Measurements from ENCODE around the gene SNAI3. TPM values are rescaled to one million over a fixed set of nuclear protein-coding genes. Genes with fewer than 3 reads are reported as not detected.

Gene SNAI3
- total RNA-seq, 1 experiment from 2014 or later, result 2.2 TPM

DNA sequence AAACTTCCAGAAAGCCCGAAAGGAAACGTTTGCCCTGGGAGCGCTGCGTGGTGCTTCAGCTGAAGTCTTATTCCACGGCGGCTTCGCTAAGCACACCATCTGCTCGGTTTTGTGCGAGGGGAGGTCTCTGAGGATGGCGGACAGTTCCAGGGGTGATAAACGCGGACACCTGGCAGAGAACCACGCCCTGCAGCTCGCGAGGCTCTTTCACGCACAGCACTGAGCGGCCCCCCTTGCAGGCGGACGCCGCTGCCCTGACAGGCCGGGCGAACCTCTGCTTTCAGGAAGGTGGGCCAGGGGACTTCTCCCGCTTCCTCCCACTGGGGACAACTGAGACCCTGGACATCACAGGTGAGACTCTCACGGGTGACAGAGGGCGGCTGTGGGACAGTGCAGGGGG, 27.1 kb downstream of the SNAI3 start:
- H3K4me1 ChIP-seq (ENCODE audit: control insufficient read depth in 1 of 2, insufficient read depth in 2 of 2, low read length in 2 of 2), result peaks cover 1 to 15% of the 10 kb centered on the region in 2 experiments; a peak in 3 of 4 replicates
- H3K27me3 ChIP-seq (ENCODE audit: insufficient read depth, low read length), result no peaks in the 10 kb centered on the region
- ATAC-seq (no peak), DNase-seq (ENCODE audit: low read depth, low spot score) (no peak)
- H3K79me2 ChIP-seq (ENCODE audit: insufficient read depth, low read length), result peaks cover 36% of the 10 kb centered on the region
- H3K4me2 ChIP-seq (ENCODE audit: low read length), result no peak overlapping the region
- no TSS peak for BruUV-seq (replicated peaks)
- intact Hi-C loops (cut with micrococcal nuclease), result no loop called here
- H3K36me3 ChIP-seq (ENCODE audit: control insufficient read depth in 1 of 2, insufficient read depth in 2 of 2, low read length in 2 of 2), result peaks cover 4 to 6% of the 10 kb centered on the region in 2 experiments; a peak in 2 of 4 replicates
- H3K9ac ChIP-seq (ENCODE audit: low read length), result no peak overlapping the region
- H3K9me2 ChIP-seq (ENCODE audit: insufficient read depth), result no peaks in the 10 kb centered on the region
- POLR2A ChIA-PET, result no interaction called here
- TF ChIP-seq, protein P1, sequence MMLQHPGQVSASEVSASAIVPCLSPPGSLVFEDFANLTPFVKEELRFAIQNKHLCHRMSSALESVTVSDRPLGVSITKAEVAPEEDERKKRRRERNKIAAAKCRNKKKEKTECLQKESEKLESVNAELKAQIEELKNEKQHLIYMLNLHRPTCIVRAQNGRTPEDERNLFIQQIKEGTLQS (IDR thresholded peaks at IDR 0.05), result no peak
- TF ChIP-seq, protein P2, sequence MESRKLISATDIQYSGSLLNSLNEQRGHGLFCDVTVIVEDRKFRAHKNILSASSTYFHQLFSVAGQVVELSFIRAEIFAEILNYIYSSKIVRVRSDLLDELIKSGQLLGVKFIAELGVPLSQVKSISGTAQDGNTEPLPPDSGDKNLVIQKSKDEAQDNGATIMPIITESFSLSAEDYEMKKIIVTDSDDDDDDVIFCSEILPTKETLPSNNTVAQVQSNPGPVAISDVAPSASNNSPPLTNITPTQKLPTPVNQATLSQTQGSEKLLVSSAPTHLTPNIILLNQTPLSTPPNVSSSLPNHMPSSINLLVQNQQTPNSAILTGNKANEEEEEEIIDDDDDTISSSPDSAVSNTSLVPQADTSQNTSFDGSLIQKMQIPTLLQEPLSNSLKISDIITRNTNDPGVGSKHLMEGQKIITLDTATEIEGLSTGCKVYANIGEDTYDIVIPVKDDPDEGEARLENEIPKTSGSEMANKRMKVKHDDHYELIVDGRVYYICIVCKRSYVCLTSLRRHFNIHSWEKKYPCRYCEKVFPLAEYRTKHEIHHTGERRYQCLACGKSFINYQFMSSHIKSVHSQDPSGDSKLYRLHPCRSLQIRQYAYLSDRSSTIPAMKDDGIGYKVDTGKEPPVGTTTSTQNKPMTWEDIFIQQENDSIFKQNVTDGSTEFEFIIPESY (IDR thresholded peaks at IDR 0.05; ENCODE audit: extremely low read depth, insufficient replicate concordance, low read length), result no peak
- TF ChIP-seq REST (IDR thresholded peaks at IDR 0.05; ENCODE audit: low read depth) (no peak), EZH2 (IDR thresholded peaks at IDR 0.05) (no peak), TCF7L2 (IDR thresholded peaks at IDR 0.05; ENCODE audit: borderline replicate concordance, extremely low read depth, insufficient read depth, insufficient read length) (no peak), ZFX (IDR thresholded peaks at IDR 0.05) (no peak), SRF (IDR thresholded peaks at IDR 0.05; ENCODE audit: low read depth) (no peak), SIN3A (IDR thresholded peaks at IDR 0.05; ENCODE audit: low read depth) (no peak), EZH2phosphoT487 (IDR thresholded peaks at IDR 0.05; ENCODE audit: borderline replicate concordance) (no peak), JUND (IDR thresholded peaks at IDR 0.05) (no peak), SP1 (IDR thresholded peaks at IDR 0.05; ENCODE audit: low read depth) (no peak), RAD21 (IDR thresholded peaks at IDR 0.05; ENCODE audit: low read depth) (no peak), CBX3 (IDR thresholded peaks at IDR 0.05; ENCODE audit: low read depth) (no peak), FOSL1 (IDR thresholded peaks at IDR 0.05; ENCODE audit: low read depth) (no peak)
- no peak overlapping the region for H2AFZ ChIP-seq (ENCODE audit: low read depth, low read length, poor library complexity, severe bottlenecking)
- no peak overlapping the region for H3K4me3 ChIP-seq (replicated peaks in 1 of 2; ENCODE audit: low read depth in 1 of 2, low read length in 2 of 2)
- RAD21 ChIA-PET (ENCODE audit: low non-redundant PET in 1 of 2, low total read pairs in 2 of 2, uncharacterized antibody in 2 of 2, unreplicated experiment in 2 of 2), result no interaction called here
- no peak overlapping the region for H3K27ac ChIP-seq (ENCODE audit: low read depth, low read length)
- no peaks in the 10 kb centered on the region for H4K20me1 ChIP-seq (ENCODE audit: insufficient read depth)
- CTCF ChIA-PET, result interaction anchor here (0.5 kb wide), 1 partner anchor 16 kb away, joined by 3 read pairs; no protein-coding TSS in a partner anchor
- no peaks in the 10 kb centered on the region for H3K9me3 ChIP-seq (ENCODE audit: control insufficient read depth in 1 of 2, insufficient read depth in 1 of 2, low read depth in 1 of 2, low read length in 2 of 2)
